ENCODE results near the gene SLIT2.

DNA sequence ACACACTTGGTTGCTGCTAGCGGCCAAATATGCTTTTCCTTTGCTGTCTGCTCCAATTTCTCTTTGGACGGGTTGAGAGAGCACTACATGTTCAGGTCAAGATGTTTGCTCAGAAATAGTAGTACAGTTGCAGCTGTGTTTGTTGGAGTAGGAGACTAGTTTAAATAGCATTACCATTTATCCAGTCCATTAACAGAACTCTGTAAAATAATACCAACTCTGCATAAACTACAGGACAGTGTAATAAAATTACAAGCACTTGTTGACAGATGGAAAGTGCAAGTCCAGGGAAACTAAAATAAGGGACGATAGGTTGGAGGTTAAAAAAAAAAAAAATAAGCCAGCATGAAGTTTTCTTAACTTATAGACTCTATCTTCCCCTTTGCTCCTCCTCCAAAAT, 20.2 kb downstream of the SLIT2 start:
- TF ChIP-seq, protein P1, sequence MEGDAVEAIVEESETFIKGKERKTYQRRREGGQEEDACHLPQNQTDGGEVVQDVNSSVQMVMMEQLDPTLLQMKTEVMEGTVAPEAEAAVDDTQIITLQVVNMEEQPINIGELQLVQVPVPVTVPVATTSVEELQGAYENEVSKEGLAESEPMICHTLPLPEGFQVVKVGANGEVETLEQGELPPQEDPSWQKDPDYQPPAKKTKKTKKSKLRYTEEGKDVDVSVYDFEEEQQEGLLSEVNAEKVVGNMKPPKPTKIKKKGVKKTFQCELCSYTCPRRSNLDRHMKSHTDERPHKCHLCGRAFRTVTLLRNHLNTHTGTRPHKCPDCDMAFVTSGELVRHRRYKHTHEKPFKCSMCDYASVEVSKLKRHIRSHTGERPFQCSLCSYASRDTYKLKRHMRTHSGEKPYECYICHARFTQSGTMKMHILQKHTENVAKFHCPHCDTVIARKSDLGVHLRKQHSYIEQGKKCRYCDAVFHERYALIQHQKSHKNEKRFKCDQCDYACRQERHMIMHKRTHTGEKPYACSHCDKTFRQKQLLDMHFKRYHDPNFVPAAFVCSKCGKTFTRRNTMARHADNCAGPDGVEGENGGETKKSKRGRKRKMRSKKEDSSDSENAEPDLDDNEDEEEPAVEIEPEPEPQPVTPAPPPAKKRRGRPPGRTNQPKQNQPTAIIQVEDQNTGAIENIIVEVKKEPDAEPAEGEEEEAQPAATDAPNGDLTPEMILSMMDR (optimal IDR thresholded peaks at IDR 0.05 in 1 of 3, IDR thresholded peaks at IDR 0.05 in 1 of 3, conservative IDR thresholded peaks at IDR 0.05 in 1 of 3; ENCODE audit: extremely low read depth in 1 of 3, insufficient read depth in 2 of 3, low read length in 3 of 3) = no peak
- TF ChIP-seq EZH2 (IDR thresholded peaks at IDR 0.05; ENCODE audit: low read length) = no peak

Measured in keratinocyte (primary cell).